ENCODE data around the gene CCNI.
"Not testable (repeated sequence)": the region's sequence is repeated elsewhere in the genome, so short reads cannot be mapped to it uniquely, and the experiment has no call there.

- not testable (repeated sequence) for TF ChIP-seq CTCF (conservative IDR thresholded peaks at IDR 0.05); EZH2 (IDR thresholded peaks at IDR 0.05; ENCODE audit: low read depth)
Measured at GRCh38 chr4:77080806-77081205, 5.0 kb upstream of the CCNI start.
